ENCODE data around the gene TLL2.

DNA sequence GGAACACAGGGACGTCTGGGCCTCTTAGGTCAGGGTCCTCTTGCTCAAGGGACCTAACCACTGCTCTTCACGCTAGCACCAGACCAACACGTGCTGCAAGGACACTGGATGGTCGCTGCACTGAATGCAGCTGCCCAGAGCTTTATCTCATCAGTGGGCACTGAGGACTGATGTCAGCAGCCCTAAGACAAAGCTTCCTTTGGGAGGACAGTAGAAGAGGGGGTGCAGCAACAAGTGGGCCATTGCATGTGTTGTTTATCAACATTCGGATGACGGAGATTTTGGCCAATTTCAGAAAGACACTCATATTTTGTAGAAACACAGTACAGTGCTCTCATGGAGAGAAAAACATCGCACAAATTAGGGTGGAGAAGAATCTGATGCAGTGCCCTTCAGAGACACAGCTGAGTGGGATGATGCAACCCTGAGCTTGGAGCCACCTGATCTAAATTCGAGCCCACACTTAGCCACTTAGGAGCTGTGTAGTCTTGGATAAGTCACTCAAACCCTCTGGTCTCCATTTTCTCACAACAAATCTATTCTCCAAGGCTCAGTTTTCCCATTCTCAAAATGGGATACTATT, 156.6 kb downstream of the TLL2 start:
- TF ChIP-seq, protein P1, sequence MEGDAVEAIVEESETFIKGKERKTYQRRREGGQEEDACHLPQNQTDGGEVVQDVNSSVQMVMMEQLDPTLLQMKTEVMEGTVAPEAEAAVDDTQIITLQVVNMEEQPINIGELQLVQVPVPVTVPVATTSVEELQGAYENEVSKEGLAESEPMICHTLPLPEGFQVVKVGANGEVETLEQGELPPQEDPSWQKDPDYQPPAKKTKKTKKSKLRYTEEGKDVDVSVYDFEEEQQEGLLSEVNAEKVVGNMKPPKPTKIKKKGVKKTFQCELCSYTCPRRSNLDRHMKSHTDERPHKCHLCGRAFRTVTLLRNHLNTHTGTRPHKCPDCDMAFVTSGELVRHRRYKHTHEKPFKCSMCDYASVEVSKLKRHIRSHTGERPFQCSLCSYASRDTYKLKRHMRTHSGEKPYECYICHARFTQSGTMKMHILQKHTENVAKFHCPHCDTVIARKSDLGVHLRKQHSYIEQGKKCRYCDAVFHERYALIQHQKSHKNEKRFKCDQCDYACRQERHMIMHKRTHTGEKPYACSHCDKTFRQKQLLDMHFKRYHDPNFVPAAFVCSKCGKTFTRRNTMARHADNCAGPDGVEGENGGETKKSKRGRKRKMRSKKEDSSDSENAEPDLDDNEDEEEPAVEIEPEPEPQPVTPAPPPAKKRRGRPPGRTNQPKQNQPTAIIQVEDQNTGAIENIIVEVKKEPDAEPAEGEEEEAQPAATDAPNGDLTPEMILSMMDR (IDR thresholded peaks at IDR 0.05; ENCODE audit: borderline replicate concordance, extremely low read depth, low read length, poor library complexity, severe bottlenecking), result no peak
- TF ChIP-seq EZH2 (IDR thresholded peaks at IDR 0.05; ENCODE audit: borderline replicate concordance, low read depth, low read length, severe bottlenecking), result no peak
